WTC11 (cell line): ENCODE data around the gene TNIK. TPM values are rescaled to one million over a fixed set of nuclear protein-coding genes. Genes with fewer than 3 reads are reported as not detected.
"Not testable (repeated sequence)": the region's sequence is repeated elsewhere in the genome, so short reads cannot be mapped to it uniquely, and the experiment has no call there.

Experiments
- ATAC-seq: fragments of 200-7000 bp; cut with Tn5 transposase; 2 replicates; pipeline ENCODE4 v1.10.0; 2021; ENCODE audit warnings: mild to moderate bottlenecking, moderate library complexity
- CTCF ChIA-PET: fragments of 300-600 bp; sonication (Branson Sonifier 250); formaldehyde crosslinking; loops from one replicate; lab custom pipeline; 2021; ENCODE audit warnings: antibody characterized with exemption; lab: Charles Lee
- POLR2A ChIA-PET: fragments of 350-600 bp; sonication (Branson Sonifier 250); formaldehyde crosslinking; loops from one replicate; lab custom pipeline; 2021; ENCODE audit warnings: antibody characterized with exemption; lab: Charles Lee
- DNase-seq: peaks from one replicate; pipeline ENCODE4 v3.0.0; 2021; ENCODE audit warnings: low spot score
- H3K27ac Mint-ChIP-seq: 2 replicates; pipeline ENCODE4 v1.8.0; 2021; ENCODE audit warnings: mixed read lengths
- H3K27me3 Mint-ChIP-seq: 2 replicates; pipeline ENCODE4 v1.8.0; 2021; ENCODE audit warnings: low read depth, mild to moderate bottlenecking, moderate library complexity, mixed read lengths
- H3K36me3 Mint-ChIP-seq: 2 replicates; pipeline ENCODE4 v1.8.0; 2021; ENCODE audit warnings: mixed read lengths
- H3K4me1 Mint-ChIP-seq: 2 replicates; pipeline ENCODE4 v1.8.0; 2022; ENCODE audit warnings: mixed read lengths
- H3K4me3 Mint-ChIP-seq: 2 replicates; pipeline ENCODE4 v1.8.0; 2021; ENCODE audit warnings: mild to moderate bottlenecking, moderate library complexity, mixed read lengths
- H3K9me3 Mint-ChIP-seq: 2 replicates; pipeline ENCODE4 v1.8.0; 2021; ENCODE audit warnings: mixed read lengths
- AR ChIP-seq: fragments of 250-450 bp; sonication (Bioruptor Pico); IDR thresholded peaks from 2 replicates; pipeline ENCODE4 v1.9.0; 2021; ENCODE audit warnings: mild to moderate bottlenecking
- ATF2 ChIP-seq: sonication (generic); formaldehyde crosslinking; IDR thresholded peaks from 2 replicates; pipeline ENCODE4 v1.8.1; 2022; ENCODE audit warnings: low read depth, missing genetic modification reagents, borderline replicate concordance
- CBFB ChIP-seq: sonication (generic); formaldehyde crosslinking; IDR thresholded peaks from 2 replicates; pipeline ENCODE4 v1.8.1; 2022; ENCODE audit warnings: mild to moderate bottlenecking, low read depth, missing genetic modification reagents
- E2F5 ChIP-seq: sonication (generic); formaldehyde crosslinking; IDR thresholded peaks from 2 replicates; pipeline ENCODE4 v1.8.1; 2022; ENCODE audit warnings: mild to moderate bottlenecking, moderate library complexity, missing genetic modification reagents
- ELF4 ChIP-seq: sonication (generic); formaldehyde crosslinking; IDR thresholded peaks from 2 replicates; pipeline ENCODE4 v1.8.1; 2022; ENCODE audit warnings: low read depth, mild to moderate bottlenecking, moderate library complexity, missing genetic modification reagents
- ESRRA ChIP-seq: sonication (generic); formaldehyde crosslinking; IDR thresholded peaks from 2 replicates; pipeline ENCODE4 v1.8.1; 2022; ENCODE audit warnings: mild to moderate bottlenecking, missing genetic modification reagents, borderline replicate concordance
- ETV6 ChIP-seq: sonication (generic); formaldehyde crosslinking; IDR thresholded peaks from 2 replicates; pipeline ENCODE4 v1.8.1; 2022; ENCODE audit warnings: mild to moderate bottlenecking, missing genetic modification reagents
- FOXK1 ChIP-seq: sonication (generic); formaldehyde crosslinking; IDR thresholded peaks from 2 replicates; pipeline ENCODE4 v1.8.0; 2022; ENCODE audit warnings: mild to moderate bottlenecking, moderate library complexity, missing genetic modification reagents
- GABPB1 ChIP-seq: sonication (generic); formaldehyde crosslinking; IDR thresholded peaks from 2 replicates; pipeline ENCODE4 v1.8.1; 2023; ENCODE audit warnings: mild to moderate bottlenecking, missing genetic modification reagents
- GRHL2 ChIP-seq: fragments of 250-450 bp; sonication (Bioruptor Pico); IDR thresholded peaks from 2 replicates; pipeline ENCODE4 v1.8.0; 2022; ENCODE audit warnings: mild to moderate bottlenecking, moderate library complexity; ENCODE audit not compliant: insufficient replicate concordance, severe bottlenecking
- GTF2I ChIP-seq: fragments of 250-450 bp; sonication (Bioruptor Pico); conservative IDR thresholded peaks from 2 replicates; pipeline ENCODE4 v1.4.0; 2021; ENCODE audit warnings: mild to moderate bottlenecking
- KAT7 ChIP-seq: sonication (generic); formaldehyde crosslinking; IDR thresholded peaks from 2 replicates; pipeline ENCODE4 v1.8.1; 2023; ENCODE audit warnings: missing genetic modification reagents, mild to moderate bottlenecking, borderline replicate concordance
- PRDM15 ChIP-seq: sonication (generic); formaldehyde crosslinking; IDR thresholded peaks from 2 replicates; pipeline ENCODE4 v1.8.0; 2022; ENCODE audit warnings: missing genetic modification reagents
- TCF7 ChIP-seq: sonication (generic); formaldehyde crosslinking; IDR thresholded peaks from 2 replicates; pipeline ENCODE4 v1.8.0; 2022; ENCODE audit warnings: mild to moderate bottlenecking, low read depth, missing genetic modification reagents, moderate library complexity
- TEAD4 ChIP-seq: sonication (generic); formaldehyde crosslinking; IDR thresholded peaks from 2 replicates; pipeline ENCODE4 v1.8.0; 2022; ENCODE audit warnings: mild to moderate bottlenecking, missing genetic modification reagents
- ZBTB21 ChIP-seq: sonication (generic); formaldehyde crosslinking; IDR thresholded peaks from 2 replicates; pipeline ENCODE4 v1.8.1; 2023; ENCODE audit warnings: mild to moderate bottlenecking, missing genetic modification reagents, borderline replicate concordance
- ZNF396 ChIP-seq: fragments of 250-450 bp; sonication (Bioruptor Pico); IDR thresholded peaks from 2 replicates; pipeline ENCODE4 v1.8.0; 2021; ENCODE audit warnings: mild to moderate bottlenecking, moderate library complexity, borderline replicate concordance
- total RNA-seq: library from RNA; stranded (reverse); gene quantifications from 3 replicates; pipeline ENCODE4 v1.2.3, GENCODE V29; 2021

The TNIK gene
- total RNA-seq, 1 experiment from 2014 or later, result 50.3 TPM

- CTCF ChIA-PET, result interaction anchor here (0.6 to 1.3 kb wide), 6 partner anchors 9 to 537 kb away, joined by 3 to 8 read pairs (median 4); partner anchors contain the start of gene TNIK
- DNase-seq, result no peak
- H3K4me1 Mint-ChIP-seq, result peaks cover 11% of the 10 kb centered on the region
- H3K9me3 Mint-ChIP-seq, result no peaks in the 10 kb centered on the region
- H3K4me3 Mint-ChIP-seq, result no peak overlapping the region
- POLR2A ChIA-PET, result no interaction called here
- no peak for ATAC-seq
- TF ChIP-seq E2F5 (CRISPR knock-in tag) (no peak), TEAD4 (CRISPR knock-in tag) (no peak), ATF2 (CRISPR knock-in tag) (no peak), ESRRA (CRISPR knock-in tag) (no peak), ZNF396 (CRISPR knock-in tag) (no peak), ELF4 (no peak), AR (no peak), ETV6 (CRISPR knock-in tag) (no peak), ZBTB21 (CRISPR knock-in tag) (no peak), GRHL2 (CRISPR knock-in tag) (no peak), KAT7 (CRISPR knock-in tag) (no peak), FOXK1 (CRISPR knock-in tag) (no peak), PRDM15 (CRISPR knock-in tag) (no peak), CBFB (no peak), GTF2I (CRISPR knock-in tag) (no peak), GABPB1 (CRISPR knock-in tag) (no peak), TCF7 (CRISPR knock-in tag) (no peak)
- H3K27ac Mint-ChIP-seq, result no peak overlapping the region
- H3K36me3 Mint-ChIP-seq, result no peaks in the 10 kb centered on the region
- H3K27me3 Mint-ChIP-seq, result no peaks in the 10 kb centered on the region
Observed at GRCh38 chr3:171451915-171452314, 8.3 kb downstream of the TNIK start.

GRCh38 chr3:171447579-171447891, 12.7 kb downstream of the TNIK start:
- not testable (repeated sequence) for ATAC-seq, H3K4me3 Mint-ChIP-seq, H3K36me3 Mint-ChIP-seq, H3K27me3 Mint-ChIP-seq, DNase-seq, H3K9me3 Mint-ChIP-seq
- peak overlapping the region; percentile 47; the same call in 1 of the 2 replicates for H3K27ac Mint-ChIP-seq
- POLR2A ChIA-PET, result interaction anchor here (0.7 kb wide), 1 partner anchor 59 kb away, joined by 3 read pairs; no protein-coding TSS in a partner anchor
- CTCF ChIA-PET, result interaction anchor here (0.8 to 1.2 kb wide), 3 partner anchors 9 to 275 kb away, joined by 3 to 5 read pairs (median 4); no protein-coding TSS in a partner anchor
- H3K4me1 Mint-ChIP-seq, result peaks cover 49% of the 10 kb centered on the region
